ENCODE data around the gene SQSTM1.

Gene SQSTM1

DNA sequence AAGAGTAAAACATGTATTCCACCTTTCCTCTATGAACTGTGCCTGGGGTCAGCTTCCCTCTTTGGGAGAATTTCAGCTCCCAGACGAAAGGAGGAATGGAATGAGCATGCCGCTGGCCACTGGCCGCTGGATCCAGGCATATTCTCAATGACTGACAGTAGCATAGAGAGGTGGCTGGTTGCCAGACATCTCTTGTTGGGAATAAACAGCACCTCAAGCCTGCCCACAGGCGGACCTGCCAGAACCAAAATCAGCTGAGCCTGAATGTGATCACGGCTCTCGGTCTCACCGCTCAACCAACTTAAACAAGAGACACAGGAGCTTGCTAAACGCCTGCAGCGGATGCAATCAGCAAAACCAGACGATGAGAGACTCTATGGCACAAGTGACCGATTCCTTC, 66.4 kb downstream of the SQSTM1 start:
- Histone ChIP-seq H3K9me3 (ENCODE audit: control insufficient read depth in 5 of 5, low read length in 5 of 5) (peaks cover 0 to 17% (median 12%) of the 10 kb centered on the region in 5 donors), H3K9ac (ENCODE audit: low read length in 5 of 5) (no peak overlapping the region), H3K4me1 (ENCODE audit: control insufficient read depth in 5 of 5, insufficient read depth in 5 of 5, low read length in 5 of 5) (no peaks in the 10 kb centered on the region), H3K27ac (ENCODE audit: low read depth, low read length) (no peak overlapping the region), H3K27me3 (ENCODE audit: control insufficient read depth in 5 of 5, insufficient read depth in 4 of 5, low read length in 5 of 5) (no peaks in the 10 kb centered on the region), H3K36me3 (ENCODE audit: control insufficient read depth in 5 of 5, insufficient read depth in 5 of 5, low read length in 5 of 5) (peaks cover 11 to 85% (median 81%) of the 10 kb centered on the region in 5 donors), H3K4me3 (ENCODE audit: low read depth in 1 of 5, low read length in 5 of 5) (no peak overlapping the region)
